K562 (cell line): ENCODE measurements around the gene PLCB3. TPM values are rescaled to one million over a fixed set of nuclear protein-coding genes. Genes with fewer than 3 reads are reported as not detected.
A peak's percentile ranks its signal among the peaks of the same experiment; 100 is the strongest.

Experiments
- ATAC-seq: fragments of 200-7000 bp; cut with Tn5 transposase; 3 replicates; pipeline ENCODE4 v1.9.1; 2020; ENCODE audit warnings: moderate library complexity
- BruUV-seq: library from RNA; stranded (reverse); fragments of 400-500 nt; replicated peaks from 2 replicates; lab custom pipeline; 2021; lab: Mats Ljungman, UMichigan
- CTCF ChIA-PET: fragments of 300-600 bp; formaldehyde crosslinking; extraction: SDS; loops from one replicate; lab custom pipeline; 2021; ENCODE audit warnings: low intra/inter-chr PET ratio; lab: Yijun Ruan, JAX
- POLR2A ChIA-PET: fragments of 300-600, 350-650 bp; sonication (Branson Sonifier 250); formaldehyde crosslinking; extraction: SDS; loops from one replicate; lab custom pipeline; 2021; ENCODE audit warnings: antibody characterized with exemption, inconsistent platforms; lab: Yijun Ruan, JAX
- DNase-seq, 4 experiments: peaks; one replicate each; pipeline versions ENCODE4 v3.0.0 to v3.0.0-alpha.2; 2011 to 2018; ENCODE audit warnings: low spot score in 3 of 4, mixed read lengths in 3 of 4; ENCODE audit errors: extremely low read depth in 1 of 4
- FAIRE-seq: peaks from 2 replicates; lab custom pipeline; 2011; peaks lifted over from hg19 to GRCh38; lab: Jason Lieb, UNC
- H2AFZ ChIP-seq: 2 replicates; pipeline ENCODE4 v1.6.0; 2011; ENCODE audit warnings: low read depth, low read length, control low read depth, inconsistent platforms
- H3K27ac ChIP-seq: fragments of 200-600 bp; 3 replicates; pipeline ENCODE4 v1.8.0; 2011; ENCODE audit warnings: low read depth, mild to moderate bottlenecking, control low read depth, inconsistent platforms, low read length, moderate library complexity, mixed read lengths; ENCODE audit errors: extremely low read depth
- H3K27me3 ChIP-seq, 2 experiments: fragments of 300-600 bp in 1 of 2; 2 replicates in 1 of 2; 3 replicates in 1 of 2; pipeline versions ENCODE4 v1.6.0 to v1.8.0; 2011; ENCODE audit warnings: inconsistent platforms in 2 of 2, low read length in 2 of 2, mild to moderate bottlenecking in 1 of 2, mixed read lengths in 1 of 2, moderate library complexity in 1 of 2; ENCODE audit not compliant: control insufficient read depth in 2 of 2, insufficient read depth in 2 of 2
- H3K36me3 ChIP-seq: fragments of 300-600 bp; 3 replicates; pipeline ENCODE4 v1.8.0; 2011; ENCODE audit warnings: mild to moderate bottlenecking, low read length, inconsistent platforms; ENCODE audit not compliant: control insufficient read depth, insufficient read depth
- H3K4me1 ChIP-seq, 2 experiments: fragments of 200-600 bp in 1 of 2; replicated peaks in 1 of 2; 2 replicates in 1 of 2; 3 replicates in 1 of 2; pipeline versions ENCODE4 v1.5.1 to v1.8.0; 2011; ENCODE audit warnings: inconsistent platforms in 2 of 2, low read length in 2 of 2, mild to moderate bottlenecking in 1 of 2, mixed read lengths in 1 of 2, moderate library complexity in 1 of 2; ENCODE audit not compliant: control insufficient read depth in 2 of 2, insufficient read depth in 2 of 2
- H3K4me2 ChIP-seq: 2 replicates; pipeline ENCODE4 v1.6.1; 2011; ENCODE audit warnings: low read length, control low read depth, inconsistent platforms, mixed read lengths; ENCODE audit not compliant: insufficient read depth
- H3K4me3 ChIP-seq: fragments of 200-600 bp; sonication (generic), shearing (Covaris generic); 2 replicates; pipeline ENCODE4 v1.5.1; 2016; ENCODE audit warnings: control low read depth, inconsistent platforms
- H3K79me2 ChIP-seq: fragments of 200-600 bp; 3 replicates; pipeline ENCODE4 v1.8.0; 2011; ENCODE audit warnings: low read length, inconsistent platforms; ENCODE audit not compliant: control insufficient read depth, insufficient read depth
- H3K9ac ChIP-seq, 2 experiments: 2 replicates each; pipeline versions ENCODE4 v1.6.0 to v1.6.1; 2011; ENCODE audit warnings: low read depth in 2 of 2, low read length in 2 of 2, control low read depth in 1 of 2, inconsistent platforms in 1 of 2, mild to moderate bottlenecking in 1 of 2, mixed read lengths in 1 of 2; ENCODE audit not compliant: insufficient read depth in 1 of 2
- H3K9me1 ChIP-seq: one replicate; pipeline ENCODE4 v1.6.0; 2011; ENCODE audit warnings: inconsistent platforms, mild to moderate bottlenecking, low read length, moderate library complexity; ENCODE audit not compliant: control insufficient read depth, insufficient read depth
- H3K9me3 ChIP-seq: replicated peaks from 2 replicates; pipeline ENCODE4 v1.5.1; 2011; ENCODE audit warnings: low read depth, low read length, inconsistent platforms; ENCODE audit not compliant: control insufficient read depth, insufficient read depth
- H4K20me1 ChIP-seq: replicated peaks from 2 replicates; pipeline ENCODE4 v1.6.1; 2011; ENCODE audit warnings: low read length, inconsistent platforms, mixed read lengths; ENCODE audit not compliant: control insufficient read depth, insufficient read depth
- ARID1B ChIP-seq: fragments of 450-650 bp; IDR thresholded peaks from 2 replicates; pipeline ENCODE4 v1.6.1; 2016; ENCODE audit warnings: antibody characterized with exemption, mild to moderate bottlenecking, inconsistent platforms
- DDX20 ChIP-seq: fragments of 450-650 bp; IDR thresholded peaks from 2 replicates; pipeline ENCODE4 v1.6.1; 2016; ENCODE audit warnings: missing genetic modification characterization, low read depth, mild to moderate bottlenecking, missing compliant biosample characterization, moderate library complexity
- FOXP1 ChIP-seq: sonication (generic); formaldehyde crosslinking; IDR thresholded peaks from 2 replicates; pipeline ENCODE4 v1.8.0; 2022; ENCODE audit warnings: mild to moderate bottlenecking, missing genetic modification reagents
- ILK ChIP-seq: fragments of 450-650 bp; IDR thresholded peaks from 2 replicates; pipeline ENCODE4 v1.6.1; 2016; ENCODE audit warnings: missing genetic modification characterization, low read depth, mild to moderate bottlenecking, missing compliant biosample characterization, moderate library complexity, borderline replicate concordance
- JUN ChIP-seq, 2 experiments: sonication (generic) in 1 of 2; formaldehyde crosslinking in 1 of 2; IDR thresholded peaks; 2 replicates each; pipeline versions ENCODE4 v1.6.1 to v1.8.0; 2012 to 2022; ENCODE audit warnings: borderline replicate concordance in 2 of 2, mild to moderate bottlenecking in 2 of 2, improper control_type of control experiment in 1 of 2, low read depth in 1 of 2, low read length in 1 of 2, missing genetic modification reagents in 1 of 2
- NR1H2 ChIP-seq: sonication (generic); formaldehyde crosslinking; IDR thresholded peaks from 2 replicates; pipeline ENCODE4 v1.4.0; 2020; ENCODE audit warnings: mild to moderate bottlenecking, missing genetic modification reagents
- SIN3B ChIP-seq: fragments of 450-650 bp; IDR thresholded peaks from 2 replicates; pipeline ENCODE4 v1.6.1; 2017; ENCODE audit warnings: low read depth, mild to moderate bottlenecking, moderate library complexity
- SIX5 ChIP-seq, 2 experiments: IDR thresholded peaks; 2 replicates each; pipeline ENCODE4 v1.6.1; 2011; ENCODE audit warnings: low read length in 2 of 2, borderline replicate concordance in 1 of 2, low read depth in 1 of 2, mild to moderate bottlenecking in 1 of 2, moderate library complexity in 1 of 2; ENCODE audit not compliant: insufficient read depth in 1 of 2
- SMARCC2 ChIP-seq: fragments of 450-650 bp; IDR thresholded peaks from 2 replicates; pipeline ENCODE4 v1.6.1; 2017; ENCODE audit warnings: antibody characterized with exemption, moderate library complexity, mild to moderate bottlenecking, low read depth
- STAT5B ChIP-seq: fragments of 250-450 bp; sonication (Bioruptor Pico); IDR thresholded peaks from 2 replicates; pipeline ENCODE4 v1.8.0; 2021; ENCODE audit warnings: mild to moderate bottlenecking, inconsistent platforms
- TAF9B ChIP-seq: fragments of 450-650 bp; IDR thresholded peaks from 2 replicates; pipeline ENCODE4 v1.6.1; 2018; ENCODE audit warnings: mild to moderate bottlenecking; ENCODE audit not compliant: partially characterized antibody
- TRIM24 ChIP-seq, 2 experiments: fragments of 450-650 bp; IDR thresholded peaks; 2 replicates each; pipeline ENCODE4 v1.6.1; 2016
- ZBTB17 ChIP-seq: fragments of 450-650 bp; formaldehyde crosslinking; IDR thresholded peaks from 2 replicates; pipeline ENCODE4 v1.4.0; 2020; ENCODE audit warnings: mild to moderate bottlenecking
- ZKSCAN3 ChIP-seq: fragments of 250-450 bp; sonication (Bioruptor Pico); IDR thresholded peaks from 2 replicates; pipeline ENCODE4 v1.4.0; 2020
- ZNF707 ChIP-seq: fragments of 250-450 bp; sonication (Bioruptor Pico); conservative IDR thresholded peaks from 2 replicates; pipeline ENCODE4 v1.8.0; 2022; ENCODE audit warnings: inconsistent platforms, mild to moderate bottlenecking, moderate library complexity
- WGBS: fragments of 100-300 bp; shearing (Covaris generic); methylation state at CpG from one replicate; pipeline ENCODE4 v1.1.6; 2016; ENCODE audit warnings: low coverage, mixed read lengths; ENCODE audit not compliant: insufficient coverage; ENCODE audit errors: missing lambda C conversion rate; 5-methylcytosine and 5-hydroxymethylcytosine counted together
- in situ Hi-C: fragments of 300-500 bp; cut with MboI; formaldehyde crosslinking; loops from 4 replicates; pipeline ENCODE4 v1.15.0; 2018; ENCODE audit warnings: inconsistent platforms, mixed read lengths
- intact Hi-C: fragments of 100-400 bp; cut with micrococcal nuclease; formaldehyde crosslinking; loops from 2 replicates; pipeline ENCODE4 v1.14.2; 2022
- polyA plus RNA-seq, 8 experiments: library from polyadenylated mRNA; depleted of rRNA in 4 of 8; stranded (reverse) in 5 of 8; unstranded in 3 of 8; fragments of >200 nt; fragmentation: Nextera tagmentation in 2 of 8; fragmentation: Illumina TruSeq in 1 of 8; extraction: Ambion mirVana in 2 of 8; extraction: Trizol in 1 of 8; gene quantifications; 2 replicates each; pipeline versions ENCODE4 v1.2.1 to v1.2.3, GENCODE V29; 2011 to 2014; ENCODE audit warnings: inconsistent platforms in 1 of 8, missing spikeins in 1 of 8
- total RNA-seq, 7 experiments: library from RNA; depleted of rRNA in 6 of 7; stranded (reverse); fragments of >200 nt in 6 of 7; fragmentation: Illumina TruSeq in 2 of 7; extraction: Trizol in 2 of 7; gene quantifications; 2 replicates each; pipeline versions ENCODE4 v1.2.1 to v1.2.3, GENCODE V29; 2011 to 2021; ENCODE audit warnings: low replicate concordance in 1 of 7
- TF ChIP-seq, protein P1 (sequence below), 2 experiments: fragments of 150-350 bp in 1 of 2; IDR thresholded peaks; 2 replicates each; pipeline ENCODE4 v1.6.1; 2012 to 2016; ENCODE audit warnings: low read depth in 2 of 2, low read length in 2 of 2, mild to moderate bottlenecking in 1 of 2, moderate library complexity in 1 of 2
- TF ChIP-seq, protein P2 (sequence below): fragments of 250-450 bp; sonication (Bioruptor Pico); IDR thresholded peaks from 2 replicates; pipeline ENCODE4 v1.8.0; 2021; ENCODE audit warnings: moderate library complexity, mild to moderate bottlenecking, inconsistent platforms

PLCB3 gene
- total and polyA plus RNA-seq, 9 of the 15 experiments (the other 6 are each of a cell fraction or from before 2014, with no cell fraction given), result 0.31 to 44.8 (median 14.6) TPM

DNA sequence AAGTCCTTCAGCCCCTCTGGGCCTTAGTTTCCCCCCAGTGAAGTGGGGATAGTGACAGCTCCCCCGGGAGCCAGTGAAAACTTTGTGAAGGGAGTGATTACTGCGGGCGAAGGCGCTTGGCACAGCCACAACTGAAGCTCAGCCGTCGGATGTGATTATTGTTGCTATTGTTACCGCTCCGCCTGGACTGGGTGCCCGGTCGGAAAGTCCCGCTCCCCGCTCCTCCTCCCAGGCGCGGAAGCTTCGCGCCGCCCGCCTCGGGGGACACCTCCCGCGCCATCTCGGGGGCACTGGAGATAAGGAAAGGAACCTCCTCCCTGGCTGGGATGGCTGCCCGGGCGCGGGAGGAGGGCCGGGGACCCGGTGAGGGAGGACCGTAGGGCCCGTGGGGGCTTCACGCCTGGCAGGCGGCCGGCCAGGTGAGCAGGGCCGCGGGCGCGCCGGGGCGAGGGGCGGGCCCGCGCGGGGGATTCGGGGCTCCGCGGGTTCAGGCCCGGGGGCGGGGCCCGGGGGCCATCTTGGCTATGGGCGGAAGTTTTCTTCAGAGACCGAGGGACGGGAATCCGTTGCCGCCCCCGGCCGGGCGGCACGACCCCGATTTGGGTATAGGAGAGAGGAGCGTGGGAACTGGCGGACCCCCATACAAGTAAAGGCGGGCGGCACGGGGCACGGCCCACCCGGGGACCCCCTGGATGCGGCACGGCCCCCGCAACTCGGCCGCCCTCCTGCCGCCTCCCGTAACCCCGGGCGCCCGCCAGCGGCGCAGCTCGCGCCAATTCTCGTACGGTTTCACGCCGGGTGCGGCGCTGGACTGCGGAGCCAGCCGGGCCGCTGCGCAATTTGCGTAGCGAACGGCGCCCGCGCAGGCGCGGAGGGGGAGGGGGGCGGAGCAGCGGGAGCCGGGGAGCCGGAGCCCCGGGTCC is 33.9 kb downstream of the PLCB3 start, which contains the start of gene GPR137:
Gene GPR137, plus strand, starts transcription at position 887 of the 923 bp plus-strand sequence. CDS start 677 bp downstream, outside the sequence.
- Histone ChIP-seq H3K9me3 (no peaks in the 10 kb centered on the region), H3K79me2 (peaks cover 12% of the 10 kb centered on the region; the same call in 1 of the 3 replicates), H3K9ac (peak within 1 kb of the TSS; percentile 69 to 93), H2AFZ (peak within 1 kb of the TSS; percentile 93), H3K36me3 (peaks cover 4% of the 10 kb centered on the region; the same call in 1 of the 3 replicates), H3K4me1 (peaks cover 7 to 43% of the 10 kb centered on the region in 2 experiments; a peak in 4 of 5 replicates), H3K9me1 (no peaks in the 10 kb centered on the region), H3K27ac (peak within 1 kb of the TSS; percentile 79), H3K4me2 (peak within 1 kb of the TSS; percentile 80), H4K20me1 (no peaks in the 10 kb centered on the region), H3K4me3 (peak within 1 kb of the TSS; percentile 91), H3K27me3 (no peaks in the 10 kb centered on the region)
- in situ Hi-C loops, result no loop called here
- peak; percentile 87 to 97 (median 95) for DNase-seq
- WGBS, result under 1% methylated on average over 53 of the region's 102 CpGs
- ChIA-PET CTCF (interaction anchor here (0.8 kb wide), 1 partner anchor 14 kb away, joined by 3 read pairs; no protein-coding TSS in a partner anchor), POLR2A (interaction anchor here (0.6 to 5.1 kb wide), 12 partner anchors 9 to 459 kb away, joined by 3 to 54 read pairs (median 4); partner anchors contain the start of genes ESRRA and FERMT3)
- BruUV-seq, result TSS peak; percentile 92
- peak; percentile 52 for FAIRE-seq
- ATAC-seq, result peak; percentile 77
- intact Hi-C loops, result no loop called here
- no peak for TF ChIP-seq SMARCC2
- no peak for TF ChIP-seq ZNF707
- no peak for TF ChIP-seq TAF9B
- TF ChIP-seq ILK, result no peak
- TF ChIP-seq ZBTB17, result no peak
- TF ChIP-seq, protein P1, sequence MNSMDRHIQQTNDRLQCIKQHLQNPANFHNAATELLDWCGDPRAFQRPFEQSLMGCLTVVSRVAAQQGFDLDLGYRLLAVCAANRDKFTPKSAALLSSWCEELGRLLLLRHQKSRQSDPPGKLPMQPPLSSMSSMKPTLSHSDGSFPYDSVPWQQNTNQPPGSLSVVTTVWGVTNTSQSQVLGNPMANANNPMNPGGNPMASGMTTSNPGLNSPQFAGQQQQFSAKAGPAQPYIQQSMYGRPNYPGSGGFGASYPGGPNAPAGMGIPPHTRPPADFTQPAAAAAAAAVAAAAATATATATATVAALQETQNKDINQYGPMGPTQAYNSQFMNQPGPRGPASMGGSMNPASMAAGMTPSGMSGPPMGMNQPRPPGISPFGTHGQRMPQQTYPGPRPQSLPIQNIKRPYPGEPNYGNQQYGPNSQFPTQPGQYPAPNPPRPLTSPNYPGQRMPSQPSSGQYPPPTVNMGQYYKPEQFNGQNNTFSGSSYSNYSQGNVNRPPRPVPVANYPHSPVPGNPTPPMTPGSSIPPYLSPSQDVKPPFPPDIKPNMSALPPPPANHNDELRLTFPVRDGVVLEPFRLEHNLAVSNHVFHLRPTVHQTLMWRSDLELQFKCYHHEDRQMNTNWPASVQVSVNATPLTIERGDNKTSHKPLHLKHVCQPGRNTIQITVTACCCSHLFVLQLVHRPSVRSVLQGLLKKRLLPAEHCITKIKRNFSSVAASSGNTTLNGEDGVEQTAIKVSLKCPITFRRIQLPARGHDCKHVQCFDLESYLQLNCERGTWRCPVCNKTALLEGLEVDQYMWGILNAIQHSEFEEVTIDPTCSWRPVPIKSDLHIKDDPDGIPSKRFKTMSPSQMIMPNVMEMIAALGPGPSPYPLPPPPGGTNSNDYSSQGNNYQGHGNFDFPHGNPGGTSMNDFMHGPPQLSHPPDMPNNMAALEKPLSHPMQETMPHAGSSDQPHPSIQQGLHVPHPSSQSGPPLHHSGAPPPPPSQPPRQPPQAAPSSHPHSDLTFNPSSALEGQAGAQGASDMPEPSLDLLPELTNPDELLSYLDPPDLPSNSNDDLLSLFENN (IDR thresholded peaks at IDR 0.05; ENCODE audit: low read depth in 2 of 2, low read length in 2 of 2), result peak in 1 of 2 experiments; percentile 42; a peak in 1 of 4 replicates
- TF ChIP-seq STAT5B (CRISPR knock-in tag), result no peak
- TF ChIP-seq DDX20 (tag), result no peak
- TF ChIP-seq, protein P2, sequence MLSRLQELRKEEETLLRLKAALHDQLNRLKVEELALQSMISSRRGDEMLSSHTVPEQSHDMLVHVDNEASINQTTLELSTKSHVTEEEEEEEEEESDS (CRISPR knock-in tag), result no peak
- no peak for TF ChIP-seq NR1H2 (CRISPR knock-in tag)
- TF ChIP-seq SIN3B, result 0 out of 2 replicates have a peak, but pooled peaks have one; percentile 35
- TF ChIP-seq TRIM24 (IDR thresholded peaks at IDR 0.05), result no peak
- TF ChIP-seq ARID1B, result peak; percentile 49; the same call in 1 of the 2 replicates
- peak; percentile 80 to 89; a peak in 3 of 4 replicates for TF ChIP-seq SIX5 (IDR thresholded peaks at IDR 0.05; ENCODE audit: borderline replicate concordance in 1 of 2, insufficient read depth in 1 of 2, low read depth in 1 of 2, low read length in 2 of 2)
- no peak for TF ChIP-seq JUN (IDR thresholded peaks at IDR 0.05; ENCODE audit: borderline replicate concordance, low read depth, low read length)
- TF ChIP-seq JUN (CRISPR knock-in tag; IDR thresholded peaks at IDR 0.05; ENCODE audit: borderline replicate concordance), result no peak
- TF ChIP-seq ZKSCAN3 (CRISPR knock-in tag), result no peak
- peak; percentile 79; the same call in 1 of the 2 replicates for TF ChIP-seq FOXP1
